NCI-H146 treated with DMSO at 0.1 percent for 48 hours (cell line): Measurements from ENCODE around the gene CCDC69.
"Not testable (repeated sequence)": the region's sequence is repeated elsewhere in the genome, so short reads cannot be mapped to it uniquely, and the experiment has no call there.

Source experiments
- DNase-seq: peaks from one replicate; lab custom pipeline; 2025; ENCODE audit not compliant: unreplicated experiment; lab: John Stamatoyannopoulos, UW

The CCDC69 gene

DNA sequence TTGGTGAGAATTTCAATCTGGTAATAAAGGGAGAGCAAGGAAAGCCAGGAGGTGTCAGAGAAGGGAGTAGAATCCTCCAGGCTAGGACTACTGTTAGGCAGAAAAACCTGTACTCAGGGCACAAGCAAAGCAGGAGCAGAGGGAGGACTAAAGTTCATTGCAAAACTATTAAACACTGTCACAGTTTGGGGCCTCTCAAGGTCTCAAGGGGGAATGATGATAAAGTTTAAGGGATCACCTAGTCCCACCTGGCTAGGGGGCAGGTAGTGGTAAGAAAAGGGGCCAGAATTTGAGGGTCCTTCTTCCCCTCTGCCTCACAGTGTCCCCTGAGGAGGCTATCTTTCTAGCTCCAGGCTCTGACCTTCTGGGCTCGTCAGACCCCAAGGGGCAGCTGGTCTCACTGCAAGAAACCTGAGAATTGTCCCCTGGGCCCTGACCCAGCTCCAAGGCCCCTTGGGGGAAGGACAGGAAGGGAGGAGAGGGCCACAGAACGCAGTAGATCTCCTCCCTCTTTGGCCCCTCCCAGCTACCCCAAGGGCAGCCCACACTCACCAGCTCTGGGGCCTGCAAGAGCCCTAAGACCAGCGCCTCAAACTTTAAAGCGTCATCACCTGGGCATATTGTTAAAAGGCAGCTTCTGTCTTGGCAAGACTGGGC, 974 bp downstream of the CCDC69 start:
- DNase-seq = no peak

DNA sequence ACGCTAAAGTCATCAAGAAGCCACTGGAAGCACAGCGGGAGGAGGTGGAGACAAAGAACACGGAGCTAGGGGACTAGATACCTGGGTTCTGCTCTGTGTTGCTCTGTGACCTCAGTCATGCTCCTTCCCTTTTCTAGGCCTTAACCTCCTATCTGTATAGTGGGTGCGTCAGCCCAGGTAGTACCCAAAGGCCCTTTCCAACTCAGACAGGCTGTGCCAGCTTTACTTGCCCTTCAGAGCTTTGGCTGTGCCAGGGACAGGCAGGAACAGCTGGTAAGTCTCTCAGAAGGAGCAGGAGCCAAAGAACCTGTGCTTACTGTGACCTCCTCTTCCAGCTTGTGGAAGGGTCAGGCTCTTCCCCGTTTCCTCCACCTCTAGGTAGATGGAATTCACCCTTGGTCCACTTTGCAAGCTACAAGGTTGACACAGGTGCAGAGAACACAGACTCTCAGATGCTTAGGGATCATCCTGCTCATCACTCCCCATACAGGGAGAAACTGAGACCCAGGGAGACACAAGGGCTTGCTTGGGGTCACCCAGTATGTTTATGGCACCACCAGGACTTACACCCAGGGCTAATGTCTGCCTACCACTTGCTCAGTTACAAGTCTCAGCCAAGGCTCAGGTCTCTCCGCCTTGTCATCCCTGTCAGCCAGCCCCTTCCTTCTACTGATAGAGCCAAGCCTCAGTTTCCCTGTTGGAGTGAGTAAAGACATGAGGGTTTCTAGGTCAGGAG, 1.7 kb downstream of the CCDC69 start:
- DNase-seq = no peak

DNA sequence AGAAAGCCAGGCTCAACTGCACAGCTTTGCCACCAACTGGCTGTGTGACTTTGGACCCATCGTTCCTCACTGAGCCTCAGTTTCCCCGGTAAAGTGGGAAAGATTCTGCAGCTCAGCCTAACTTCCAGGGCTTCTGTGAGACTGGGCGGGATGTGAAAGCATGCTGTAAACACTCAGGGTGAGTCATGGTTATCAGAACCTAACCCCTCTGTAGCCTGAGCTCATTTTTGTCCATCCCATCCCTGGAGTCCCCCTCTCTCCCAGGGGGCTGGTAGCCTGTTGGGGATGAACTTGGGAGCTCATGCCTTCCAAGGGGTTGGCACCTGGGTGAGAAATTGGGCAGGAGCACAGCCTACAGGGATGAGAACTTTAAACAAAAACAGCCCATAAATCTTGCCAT, 2.3 kb downstream of the CCDC69 start:
- DNase-seq = no peak

- no peak for DNase-seq
Measured at GRCh38 chr5:151219789-151220188, 4.1 kb downstream of the CCDC69 start.

DNA sequence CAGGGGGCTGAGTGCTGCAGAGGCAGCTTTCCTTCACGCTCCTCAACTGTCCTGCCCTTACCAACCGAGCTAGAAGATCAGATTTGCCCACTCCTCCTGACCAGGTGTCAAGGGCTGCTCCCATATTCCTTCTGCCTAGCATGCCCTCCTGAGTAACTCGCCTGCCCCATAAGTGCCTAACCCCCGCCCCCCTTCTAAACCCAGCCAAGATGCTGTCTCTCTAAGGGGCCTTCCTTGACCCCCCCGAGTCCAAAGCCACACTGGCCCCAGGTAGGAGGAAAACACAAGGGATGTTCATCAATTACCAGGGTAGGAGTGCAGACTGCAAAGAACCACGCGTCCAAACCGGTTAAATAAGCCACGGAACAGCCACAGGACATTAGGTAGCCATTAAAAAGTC, 4.8 kb downstream of the CCDC69 start:
- DNase-seq = no peak

GRCh38 chr5:151218177-151218576, 5.7 kb downstream of the CCDC69 start:
- no peak for DNase-seq

- DNase-seq = no peak
Measured at GRCh38 chr5:151216781-151217180, 7.1 kb downstream of the CCDC69 start.

- DNase-seq = no peak
Measured at GRCh38 chr5:151215546-151215880, 8.4 kb downstream of the CCDC69 start.

- DNase-seq = no peak
Measured at GRCh38 chr5:151214614-151215545, 9.0 kb downstream of the CCDC69 start.

DNA sequence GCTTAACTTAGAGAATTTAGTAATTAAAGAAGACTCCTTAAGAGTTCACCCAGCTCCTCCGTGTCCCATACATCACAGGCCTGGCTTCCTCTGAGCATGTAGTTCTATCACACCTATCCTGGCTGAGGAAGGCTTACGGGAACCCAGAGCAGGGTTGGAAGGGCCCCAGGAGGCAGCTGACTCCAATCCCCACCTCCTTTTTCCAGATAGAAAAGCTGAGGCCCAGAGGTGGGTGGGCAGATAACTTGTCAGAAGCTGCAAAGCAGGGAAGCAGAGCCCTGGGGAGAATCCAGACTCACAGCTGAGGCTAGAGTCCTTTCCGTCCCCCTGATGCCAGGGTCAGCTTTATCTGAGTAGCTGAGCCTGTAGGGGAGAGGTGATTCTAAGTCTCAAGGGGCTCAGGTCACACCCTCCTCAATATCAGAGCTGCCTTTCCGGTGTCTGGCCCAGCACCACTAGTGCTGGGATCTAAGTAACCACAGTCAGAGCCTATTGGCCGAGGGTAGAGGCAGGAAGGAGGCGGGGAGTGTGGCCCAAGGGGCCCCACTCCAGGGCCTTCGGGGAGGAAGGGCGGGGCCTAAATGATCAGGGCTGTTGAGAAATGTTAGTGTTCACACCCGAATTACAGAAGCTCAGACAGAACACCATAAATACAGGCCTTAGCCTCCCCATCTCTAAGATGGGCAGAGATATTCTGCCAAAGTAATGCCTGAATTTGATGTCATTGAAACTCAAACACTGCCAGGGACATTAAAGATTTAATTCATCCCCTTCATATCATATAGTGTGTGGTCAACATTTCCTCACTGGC, 9.9 kb downstream of the CCDC69 start:
- DNase-seq = no peak

DNA sequence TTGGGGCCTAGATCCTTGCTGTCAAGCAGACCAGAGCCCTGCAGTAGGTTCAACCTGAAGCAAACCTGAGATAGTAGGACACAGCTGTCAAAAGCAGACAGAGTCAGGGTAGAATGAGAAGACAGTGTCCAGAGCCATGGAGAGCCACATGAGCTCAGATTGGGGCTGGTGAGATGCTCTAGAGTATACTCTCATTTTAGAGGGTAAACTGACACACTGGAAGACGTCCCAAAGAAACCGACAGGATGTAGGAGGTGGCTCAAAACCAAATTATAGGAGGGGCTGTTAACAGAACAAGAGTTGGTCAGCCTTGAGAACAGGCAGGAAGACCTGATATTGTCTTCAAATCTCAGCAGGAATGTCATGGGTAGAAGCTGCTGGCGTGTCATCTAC, 11.5 kb downstream of the CCDC69 start:
- no peak for DNase-seq

GRCh38 chr5:151208481-151208914, 15.4 kb downstream of the CCDC69 start:
- DNase-seq = no peak

DNA sequence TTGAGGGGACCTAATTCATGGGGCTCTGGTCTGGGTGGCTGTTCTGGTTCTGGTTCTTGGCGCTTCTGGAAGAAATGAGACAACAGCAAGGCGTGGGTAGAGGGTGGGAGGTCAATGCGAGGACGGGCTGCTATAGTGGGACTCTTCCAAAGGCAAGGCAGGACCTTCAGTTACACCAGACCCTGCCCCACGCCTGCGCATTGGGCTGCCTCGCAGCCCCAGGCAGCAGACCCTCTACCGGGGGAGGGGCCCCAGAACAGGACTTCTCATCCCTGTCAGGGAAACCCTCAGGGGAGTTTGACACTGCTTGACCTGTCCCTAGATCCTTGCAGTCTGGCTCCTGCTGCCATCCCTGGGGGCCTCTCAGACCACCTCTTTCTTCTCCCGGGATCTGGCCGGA, 18.5 kb downstream of the CCDC69 start:
- no peak for DNase-seq

GRCh38 chr5:151204051-151204450, 19.8 kb downstream of the CCDC69 start:
- DNase-seq = no peak

- no peak for DNase-seq
Measured at GRCh38 chr5:151202381-151203139, 21.3 kb downstream of the CCDC69 start.

DNA sequence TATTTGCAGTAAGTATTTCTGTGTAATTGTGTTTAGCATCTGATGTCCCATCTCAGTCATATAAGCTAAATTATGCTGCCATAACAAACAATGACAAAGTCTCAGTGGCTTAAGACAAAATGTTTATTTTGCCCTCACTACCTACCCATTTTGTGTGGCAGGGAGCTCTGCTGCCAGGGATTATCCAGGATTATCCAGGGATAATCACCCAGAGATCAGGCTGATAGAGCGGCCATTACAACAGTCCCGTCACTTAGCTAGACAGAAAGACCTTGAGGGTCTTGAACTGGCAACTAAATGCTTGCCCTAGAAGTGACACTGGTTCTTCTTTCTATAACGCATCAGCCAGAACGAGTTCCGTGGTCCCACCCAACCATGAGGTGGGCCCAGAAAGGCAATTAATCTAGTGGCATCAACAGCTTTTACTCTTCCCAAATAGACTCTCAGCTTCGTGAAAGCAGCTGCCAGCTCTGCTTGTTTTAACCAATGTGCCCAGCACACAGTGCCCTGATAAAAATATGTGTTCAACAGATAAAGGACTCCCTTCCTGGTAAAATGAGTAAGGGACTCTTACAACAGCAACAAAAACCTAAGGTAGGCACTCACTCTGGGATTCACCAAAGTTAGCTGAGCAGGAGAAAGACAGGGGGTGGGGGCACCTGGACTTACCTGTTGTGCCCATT, 22.8 kb downstream of the CCDC69 start:
- DNase-seq = no peak

- no peak for DNase-seq
Measured at GRCh38 chr5:151199581-151200185, 24.2 kb downstream of the CCDC69 start.

- no peak for DNase-seq
Measured at GRCh38 chr5:151198861-151199260, 25.0 kb downstream of the CCDC69 start.

DNA sequence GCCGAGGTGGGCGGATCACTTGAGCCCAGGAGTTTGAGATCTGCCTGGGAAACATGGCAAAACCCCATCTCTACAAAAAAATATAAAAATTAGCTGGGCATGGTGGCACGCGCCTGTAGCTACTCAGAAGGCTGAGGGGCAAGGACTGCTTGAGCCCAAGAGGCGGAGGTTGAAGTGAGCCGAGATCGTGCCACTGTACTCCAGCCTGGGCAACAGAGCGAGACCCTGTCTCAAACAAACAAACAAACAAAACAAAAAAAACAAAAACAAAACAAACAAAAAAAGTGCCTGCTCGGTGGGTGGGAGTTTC, 26.6 kb downstream of the CCDC69 start:
- DNase-seq = not testable (repeated sequence)
